ENCODE data around the gene NEK5.
"Not testable (repeated sequence)": the region's sequence is repeated elsewhere in the genome, so short reads cannot be mapped to it uniquely, and the experiment has no call there.

The NEK5 gene

GRCh38 chr13:52061064-52061463, 67.8 kb downstream of the NEK5 start:
- not testable (repeated sequence) for DNase-seq

- no peak for DNase-seq
Measured at GRCh38 chr13:52053460-52053859, 75.4 kb downstream of the NEK5 start.

GRCh38 chr13:52051400-52051799, 77.5 kb downstream of the NEK5 start:
- DNase-seq = no peak

GRCh38 chr13:52048516-52048915, 80.4 kb downstream of the NEK5 start:
- DNase-seq = no peak

- no peak for DNase-seq
Measured at GRCh38 chr13:52047463-52047862, 81.4 kb downstream of the NEK5 start.

GRCh38 chr13:52043675-52044074, 85.2 kb downstream of the NEK5 start:
- no peak for DNase-seq

- DNase-seq = no peak
Measured at GRCh38 chr13:52036037-52036436, 92.8 kb downstream of the NEK5 start.

GRCh38 chr13:52034616-52035226, 94.2 kb downstream of the NEK5 start:
- no peak for DNase-seq

GRCh38 chr13:52033039-52033438, 95.8 kb downstream of the NEK5 start:
- no peak for DNase-seq

- DNase-seq = not testable (repeated sequence)
Measured at GRCh38 chr13:52030401-52030800, 98.5 kb downstream of the NEK5 start.

GRCh38 chr13:52029569-52029968, 99.3 kb downstream of the NEK5 start:
- DNase-seq = no peak

GRCh38 chr13:52027832-52028231, 101.0 kb downstream of the NEK5 start:
- no peak for DNase-seq

GRCh38 chr13:52026246-52026626, 102.6 kb downstream of the NEK5 start:
- no peak for DNase-seq

GRCh38 chr13:52025475-52026245, 103.2 kb downstream of the NEK5 start:
- no peak for DNase-seq

- no peak for DNase-seq
Measured at GRCh38 chr13:52024481-52024880, 104.4 kb downstream of the NEK5 start, which contains the start of gene UTP14C. Gene UTP14C (plus strand): TSS chr13:52024691. CDS start chr13:52028805, 4,114 bp downstream.

GRCh38 chr13:52022356-52022755, 106.5 kb downstream of the NEK5 start:
- DNase-seq = no peak

GRCh38 chr13:52020191-52020590, 108.7 kb downstream of the NEK5 start:
- no peak for DNase-seq

- DNase-seq = no peak
Measured at GRCh38 chr13:52016296-52016695, 112.6 kb downstream of the NEK5 start.

- no peak for DNase-seq
Measured at GRCh38 chr13:52012512-52012836, 116.4 kb downstream of the NEK5 start.

GRCh38 chr13:52011632-52012511, 117.0 kb downstream of the NEK5 start, which contains the start of gene ALG11:
Gene ALG11 (plus strand): TSS chr13:52012398. CDS start chr13:52012419, 21 bp downstream.
- DNase-seq = peak; percentile 78

GRCh38 chr13:52010890-52011631, 117.8 kb downstream of the NEK5 start, which contains the start of gene ATP7B:
Gene ATP7B (minus strand): TSS chr13:52011450. CDS start chr13:52011337, 113 bp downstream.
- DNase-seq = no peak

- no peak for DNase-seq
Measured at GRCh38 chr13:52009946-52010345, 118.9 kb downstream of the NEK5 start.
